Right lobe of liver (tissue), 6 donors: Measurements from ENCODE around the gene DTX3L. TPM values are rescaled to one million over a fixed set of nuclear protein-coding genes. Genes with fewer than 3 reads are reported as not detected.

Source experiments
- ATAC-seq, 4 donors: fragments of 200-7000 bp; cut with Tn5 transposase; one replicate each; pipeline ENCODE4 v1.9.1; 2020; ENCODE audit warnings: mild to moderate bottlenecking in 4 of 4, moderate library complexity in 4 of 4
- DNase-seq, 3 donors: peaks; one replicate each; pipeline ENCODE4 v3.0.0-alpha.2; 2020
- H3K27ac ChIP-seq, 3 donors: fragments of 200-600 bp; one replicate each; pipeline ENCODE4 v1.8.0; 2022
- H3K27me3 ChIP-seq, 2 donors: fragments of 200-600 bp; one replicate each; pipeline ENCODE4 v1.8.0; 2022
- H3K36me3 ChIP-seq, 4 donors: fragments of 200-600 bp; sonication (generic) in 1 of 4; one replicate each; pipeline versions ENCODE4 v1.5.1 to v1.8.0; 2017 to 2022; ENCODE audit warnings: control low read depth in 1 of 4
- H3K4me1 ChIP-seq, 4 donors: fragments of 200-600 bp; sonication (generic) in 1 of 4; one replicate each; pipeline versions ENCODE4 v1.5.1 to v1.8.0; 2017 to 2022; ENCODE audit warnings: control low read depth in 1 of 4
- H3K4me3 ChIP-seq, 3 donors: fragments of 200-600 bp; one replicate each; pipeline ENCODE4 v1.8.0; 2022
- H3K9me3 ChIP-seq, 4 donors: fragments of 200-600 bp; sonication (generic) in 1 of 4; one replicate each; pipeline versions ENCODE4 v1.5.1 to v1.8.0; 2017 to 2022; ENCODE audit warnings: control low read depth in 1 of 4
- CTCF ChIP-seq, 4 donors: fragments of 200-600 bp in 3 of 4; fragments of 450-650 bp in 1 of 4; IDR thresholded peaks; one replicate each; pipeline versions ENCODE4 v1.5.1 to v1.8.0; 2016 to 2022; ENCODE audit warnings: antibody characterized with exemption in 4 of 4, mild to moderate bottlenecking in 2 of 4
- POLR2A ChIP-seq: fragments of 450-650 bp; IDR thresholded peaks from one replicate; pipeline ENCODE4 v1.6.1; 2017; ENCODE audit warnings: antibody characterized with exemption, mild to moderate bottlenecking
- WGBS: methylation state at CpG from one replicate; pipeline ENCODE4 v1.1.6; 2018; ENCODE audit warnings: low coverage, low lambda C conversion rate; ENCODE audit not compliant: insufficient coverage; ENCODE audit errors: missing lambda C conversion rate; 5-methylcytosine and 5-hydroxymethylcytosine counted together
- intact Hi-C, 2 donors: fragments of 100-400 bp; cut with DNase I; formaldehyde crosslinking; loops; one replicate each; pipeline versions ENCODE4 v1.11.2 to v1.14.1; 2022
- total RNA-seq, 6 experiments: library from RNA; depleted of rRNA in 2 of 6; stranded (reverse); fragments of >200 nt in 2 of 6; fragmentation: NEBNext Ultra II Directional in 3 of 6; extraction: Animal tissue kit (Norgen Biotek cat#: 25700) in 3 of 6; gene quantifications; one replicate each; pipeline versions ENCODE4 v1.1.0 to v1.2.4, GENCODE V29; 2016 to 2023
- donor health status: DM: no; HTN: yes; CAD: no.
- donor health status: DM: no; HTN: no; CAD: no.
- donor health status: DM: no; HTN: no; CAD: no.
- donor health status: DM: no; HTN: yes; CAD: no.
- donor health status: DM: no; HTN: yes; CAD: no.

Gene DTX3L
- total RNA-seq, 6 experiments from 2014 or later, result 31.3 to 63.7 (median 38.4) TPM

GRCh38 chr3:122603056-122603455 is 38.9 kb downstream of the DTX3L start:
- ATAC-seq (no peak), DNase-seq (no peak)
- WGBS, result 75% methylated on average over 2 of the region's 2 CpGs
- H3K27me3 ChIP-seq, result no peaks in the 10 kb centered on the region
- H3K27ac ChIP-seq, result no peak overlapping the region
- H3K36me3 ChIP-seq, result no peaks in the 10 kb centered on the region
- intact Hi-C loops, result no loop called here
- H3K4me3 ChIP-seq, result no peak overlapping the region
- TF ChIP-seq CTCF (IDR thresholded peaks at IDR 0.05), result no peak
- TF ChIP-seq POLR2A, result no peak
- H3K4me1 ChIP-seq, result no peaks in the 10 kb centered on the region
- no peaks in the 10 kb centered on the region for H3K9me3 ChIP-seq

DNA sequence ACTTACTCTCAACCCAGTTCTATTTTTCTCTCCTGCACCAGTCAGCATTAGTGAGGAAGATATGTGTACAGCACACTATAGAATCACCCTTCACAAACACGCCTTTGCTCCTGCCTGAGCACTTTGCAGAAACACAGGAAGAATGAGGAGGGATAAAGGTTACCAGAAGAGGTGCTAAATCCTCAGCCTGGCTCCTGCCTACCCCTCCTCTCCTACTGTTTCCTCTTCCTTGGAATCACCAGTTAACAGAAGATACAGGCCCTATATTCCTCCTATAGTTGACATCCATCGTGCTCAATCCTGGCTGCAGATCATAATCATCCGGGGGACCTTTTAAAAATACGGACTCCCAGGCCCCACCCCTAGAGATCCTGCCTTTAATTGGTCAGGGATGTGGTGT is 42.2 kb downstream of the DTX3L start:
- H3K27me3 ChIP-seq, result no peaks in the 10 kb centered on the region
- intact Hi-C loops, result no loop called here
- H3K4me1 ChIP-seq, result no peaks in the 10 kb centered on the region
- H3K4me3 ChIP-seq, result no peak overlapping the region
- H3K36me3 ChIP-seq, result no peaks in the 10 kb centered on the region
- DNase-seq, result no peak
- no peak overlapping the region for H3K27ac ChIP-seq
- TF ChIP-seq POLR2A (no peak), CTCF (IDR thresholded peaks at IDR 0.05) (no peak)
- ATAC-seq, result no peak
- no peaks in the 10 kb centered on the region for H3K9me3 ChIP-seq
- WGBS, result 45% methylated on average over 3 of the region's 4 CpGs

DNA sequence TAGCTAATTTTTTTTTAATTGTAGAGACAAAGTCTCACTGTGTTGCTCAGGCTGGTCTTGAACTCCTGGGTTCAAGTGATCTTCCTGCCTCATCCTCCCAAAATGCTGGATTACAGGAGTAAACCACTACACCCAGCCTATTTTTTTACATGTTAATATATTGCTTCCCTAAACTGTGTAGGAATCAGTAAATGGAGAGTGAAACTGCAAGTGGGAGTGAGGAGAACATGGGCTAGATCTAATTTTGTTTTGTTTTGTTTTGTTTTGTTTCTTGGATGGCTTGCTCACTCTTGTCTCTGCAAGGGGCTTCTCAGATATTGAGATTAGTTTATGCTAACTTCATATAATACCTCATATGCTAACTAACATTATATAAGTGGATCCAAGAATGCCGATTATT is 44.8 kb downstream of the DTX3L start:
- Histone ChIP-seq H3K9me3 (no peaks in the 10 kb centered on the region), H3K27ac (no peak overlapping the region), H3K4me3 (no peak overlapping the region), H3K27me3 (no peaks in the 10 kb centered on the region), H3K4me1 (no peaks in the 10 kb centered on the region), H3K36me3 (no peaks in the 10 kb centered on the region)
- 100% methylated on average over 1 of the region's 1 CpG for WGBS
- intact Hi-C loops, result no loop called here
- DNase-seq, result no peak
- ATAC-seq, result no peak
- TF ChIP-seq POLR2A, result no peak

DNA sequence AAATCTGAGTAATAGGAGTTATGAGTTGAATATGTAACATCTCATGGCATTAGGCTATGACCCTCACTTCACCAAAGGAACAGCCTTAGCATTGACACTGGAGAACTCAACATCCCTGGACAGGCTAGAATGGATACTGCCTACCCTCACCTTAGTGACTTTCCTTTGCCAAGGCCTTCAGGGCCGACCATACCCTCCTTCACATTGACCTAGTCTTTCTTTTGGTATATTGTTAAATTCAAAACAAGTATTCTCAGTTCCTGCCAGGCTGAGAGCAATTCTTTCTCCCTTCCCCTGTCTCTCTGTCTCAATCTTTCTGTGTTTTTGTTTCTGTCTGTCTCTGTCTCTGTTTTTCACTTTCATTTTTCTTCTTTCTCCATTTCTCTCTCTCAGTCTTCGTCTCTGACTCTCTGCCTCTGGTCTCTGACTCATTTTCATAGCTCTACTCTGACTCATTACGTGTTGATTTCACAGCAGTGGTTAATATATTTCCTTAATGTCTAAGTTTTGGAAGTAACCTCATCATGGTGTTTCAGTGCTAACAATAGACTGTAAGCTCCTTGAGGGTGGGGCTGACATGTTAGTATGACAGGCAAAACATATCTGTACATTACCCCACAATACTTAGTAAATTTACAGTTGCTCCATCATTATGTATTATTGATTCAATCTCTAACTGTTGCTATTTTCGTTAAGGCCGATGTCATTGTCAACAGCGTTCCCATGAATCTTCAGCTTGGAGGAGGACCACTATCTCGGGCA is 45.8 kb downstream of the DTX3L start:
- Histone ChIP-seq H3K4me1 (no peaks in the 10 kb centered on the region), H3K27me3 (no peaks in the 10 kb centered on the region), H3K4me3 (no peak overlapping the region), H3K36me3 (no peaks in the 10 kb centered on the region), H3K27ac (no peak overlapping the region), H3K9me3 (no peaks in the 10 kb centered on the region)
- WGBS, result 78% methylated on average over 7 of the region's 7 CpGs
- DNase-seq (no peak), ATAC-seq (peak in 2 of 4 donors; percentile 21 to 71)
- TF ChIP-seq CTCF (IDR thresholded peaks at IDR 0.05) (no peak), POLR2A (no peak)
- intact Hi-C loops, result no loop called here

GRCh38 chr3:122612696-122613095 is 48.6 kb downstream of the DTX3L start:
- no peaks in the 10 kb centered on the region for H3K36me3 ChIP-seq
- H3K27me3 ChIP-seq, result no peaks in the 10 kb centered on the region
- H3K4me3 ChIP-seq, result no peak overlapping the region
- ATAC-seq (peak in 1 of 4 donors; percentile 50), DNase-seq (no peak)
- TF ChIP-seq POLR2A (no peak), CTCF (IDR thresholded peaks at IDR 0.05) (no peak)
- intact Hi-C loops, result no loop called here
- WGBS, result 94% methylated on average over 3 of the region's 5 CpGs
- H3K27ac ChIP-seq, result no peak overlapping the region
- no peaks in the 10 kb centered on the region for H3K4me1 ChIP-seq
- H3K9me3 ChIP-seq, result no peaks in the 10 kb centered on the region
